ENCODE results near the gene OCA2. TPM values are rescaled to one million over a fixed set of nuclear protein-coding genes. Genes with fewer than 3 reads are reported as not detected.

Gene OCA2
- polyA plus RNA-seq, 1 donor from 2014 or later, result 0.97 TPM

- Histone ChIP-seq H3K79me2 (replicated peaks; ENCODE audit: insufficient read depth, low read length) (no peaks in the 10 kb centered on the region), H4K20me1 (ENCODE audit: insufficient read depth) (no peaks in the 10 kb centered on the region), H3K9ac (ENCODE audit: low read length) (no peak overlapping the region), H3F3A (ENCODE audit: insufficient read depth, low read length, poor library complexity, severe bottlenecking) (no peaks in the 10 kb centered on the region), H2AFZ (ENCODE audit: low read depth, low read length) (no peak overlapping the region), H3K4me2 (ENCODE audit: low read length) (no peak overlapping the region), H3K36me3 (ENCODE audit: insufficient read depth, low read length) (no peaks in the 10 kb centered on the region), H3K4me3 (ENCODE audit: low read length) (no peak overlapping the region), H3K9me3 (ENCODE audit: low read length) (no peaks in the 10 kb centered on the region), H3K27ac (ENCODE audit: low read length) (peak overlapping the region; percentile 36), H3K9me2 (ENCODE audit: insufficient read depth, low read length) (no peaks in the 10 kb centered on the region), H3K27me3 (ENCODE audit: insufficient read depth, low read depth, low read length) (no peaks in the 10 kb centered on the region)
- TF ChIP-seq MXI1 (conservative IDR thresholded peaks at IDR 0.05; ENCODE audit: poor library complexity, severe bottlenecking) (no peak), REST (IDR thresholded peaks at IDR 0.05; ENCODE audit: borderline replicate concordance) (no peak)
These were observed 227.8 kb downstream of the OCA2 start for GRCh38 chr15:27871078-27871901.

DNA sequence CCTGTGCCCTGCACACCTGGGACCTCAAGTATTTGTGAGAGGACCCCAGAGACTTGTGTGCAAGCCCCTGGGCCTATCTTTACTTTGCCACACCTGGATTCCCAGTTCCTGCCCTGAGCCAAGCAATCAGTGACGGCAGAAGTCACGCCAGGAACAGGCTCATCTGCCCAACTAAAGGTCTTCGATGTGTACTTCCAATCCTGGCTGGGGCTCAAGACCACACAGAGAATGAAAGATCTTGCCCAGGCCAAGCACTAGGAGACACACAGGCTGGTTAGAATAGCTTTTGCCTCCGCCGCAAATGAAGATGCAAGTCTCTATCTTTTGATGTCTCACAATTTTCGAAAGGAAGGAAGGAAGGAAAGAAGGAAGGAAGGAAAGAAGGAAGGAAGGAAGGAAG lies 228.8 kb downstream of the OCA2 start:
- no peak overlapping the region for H3K4me2 ChIP-seq (ENCODE audit: low read length)
- H3F3A ChIP-seq (ENCODE audit: insufficient read depth, low read length, poor library complexity, severe bottlenecking), result no peaks in the 10 kb centered on the region
- H3K4me3 ChIP-seq (ENCODE audit: low read length), result no peak overlapping the region
- TF ChIP-seq MXI1 (conservative IDR thresholded peaks at IDR 0.05; ENCODE audit: poor library complexity, severe bottlenecking) (no peak), POLR2AphosphoS5 (IDR thresholded peaks at IDR 0.05) (no peak), TAF1 (IDR thresholded peaks at IDR 0.05; ENCODE audit: low read depth) (no peak), EZH2 (IDR thresholded peaks at IDR 0.05; ENCODE audit: borderline replicate concordance, insufficient read depth, low read length, poor library complexity, severe bottlenecking) (no peak)
- TF ChIP-seq, protein P1, sequence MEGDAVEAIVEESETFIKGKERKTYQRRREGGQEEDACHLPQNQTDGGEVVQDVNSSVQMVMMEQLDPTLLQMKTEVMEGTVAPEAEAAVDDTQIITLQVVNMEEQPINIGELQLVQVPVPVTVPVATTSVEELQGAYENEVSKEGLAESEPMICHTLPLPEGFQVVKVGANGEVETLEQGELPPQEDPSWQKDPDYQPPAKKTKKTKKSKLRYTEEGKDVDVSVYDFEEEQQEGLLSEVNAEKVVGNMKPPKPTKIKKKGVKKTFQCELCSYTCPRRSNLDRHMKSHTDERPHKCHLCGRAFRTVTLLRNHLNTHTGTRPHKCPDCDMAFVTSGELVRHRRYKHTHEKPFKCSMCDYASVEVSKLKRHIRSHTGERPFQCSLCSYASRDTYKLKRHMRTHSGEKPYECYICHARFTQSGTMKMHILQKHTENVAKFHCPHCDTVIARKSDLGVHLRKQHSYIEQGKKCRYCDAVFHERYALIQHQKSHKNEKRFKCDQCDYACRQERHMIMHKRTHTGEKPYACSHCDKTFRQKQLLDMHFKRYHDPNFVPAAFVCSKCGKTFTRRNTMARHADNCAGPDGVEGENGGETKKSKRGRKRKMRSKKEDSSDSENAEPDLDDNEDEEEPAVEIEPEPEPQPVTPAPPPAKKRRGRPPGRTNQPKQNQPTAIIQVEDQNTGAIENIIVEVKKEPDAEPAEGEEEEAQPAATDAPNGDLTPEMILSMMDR (IDR thresholded peaks at IDR 0.05; ENCODE audit: poor library complexity, severe bottlenecking), result no peak
- no peaks in the 10 kb centered on the region for H3K79me2 ChIP-seq (replicated peaks; ENCODE audit: insufficient read depth, low read length)
- H3K9ac ChIP-seq (ENCODE audit: low read length), result no peak overlapping the region
- H3K27me3 ChIP-seq (ENCODE audit: insufficient read depth, low read depth, low read length), result no peaks in the 10 kb centered on the region
- no peaks in the 10 kb centered on the region for H3K9me2 ChIP-seq (ENCODE audit: insufficient read depth, low read length)
- no peaks in the 10 kb centered on the region for H4K20me1 ChIP-seq (ENCODE audit: insufficient read depth)
- no peaks in the 10 kb centered on the region for H3K36me3 ChIP-seq (ENCODE audit: insufficient read depth, low read length)
- H2AFZ ChIP-seq (ENCODE audit: low read depth, low read length), result no peak overlapping the region
- H3K9me3 ChIP-seq (ENCODE audit: low read length), result no peaks in the 10 kb centered on the region
- H3K27ac ChIP-seq (ENCODE audit: low read length), result no peak overlapping the region

- TF ChIP-seq REST (IDR thresholded peaks at IDR 0.05; ENCODE audit: borderline replicate concordance) (no peak), EZH2 (IDR thresholded peaks at IDR 0.05; ENCODE audit: borderline replicate concordance, insufficient read depth, low read length, poor library complexity, severe bottlenecking) (no peak), TAF1 (IDR thresholded peaks at IDR 0.05; ENCODE audit: low read depth) (no peak), POLR2AphosphoS5 (IDR thresholded peaks at IDR 0.05) (no peak)
- TF ChIP-seq, protein P1 (IDR thresholded peaks at IDR 0.05; ENCODE audit: poor library complexity, severe bottlenecking), result no peak
- Histone ChIP-seq H3K4me3 (ENCODE audit: low read length) (no peak overlapping the region), H2AFZ (ENCODE audit: low read depth, low read length) (no peak overlapping the region)
These were observed 229.3 kb downstream of the OCA2 start for GRCh38 chr15:27869697-27870281.

More at GRCh38 chr15:27869697-27870281, 229.3 kb downstream of the OCA2 start:
- Histone ChIP-seq H3F3A (ENCODE audit: insufficient read depth, low read length, poor library complexity, severe bottlenecking) (no peaks in the 10 kb centered on the region), H3K9me2 (ENCODE audit: insufficient read depth, low read length) (no peaks in the 10 kb centered on the region), H3K4me2 (ENCODE audit: low read length) (no peak overlapping the region), H3K9ac (ENCODE audit: low read length) (no peak overlapping the region), H4K20me1 (ENCODE audit: insufficient read depth) (no peaks in the 10 kb centered on the region), H3K9me3 (ENCODE audit: low read length) (no peaks in the 10 kb centered on the region), H3K79me2 (replicated peaks; ENCODE audit: insufficient read depth, low read length) (no peaks in the 10 kb centered on the region), H3K27ac (ENCODE audit: low read length) (no peak overlapping the region), H3K27me3 (ENCODE audit: insufficient read depth, low read depth, low read length) (no peaks in the 10 kb centered on the region), H3K36me3 (ENCODE audit: insufficient read depth, low read length) (no peaks in the 10 kb centered on the region)

All from neural cell (in vitro differentiated cells).